DOHH2 (cell line): ENCODE results near the gene BBS9.

Experiments
- EZH2phosphoT487 ChIP-seq: fragments of 200-600 bp; sonication (generic); IDR thresholded peaks from 2 replicates; pipeline ENCODE4 v1.6.1; 2017; ENCODE audit warnings: borderline replicate concordance, mild to moderate bottlenecking, antibody characterized with exemption, low read length, moderate library complexity, mixed read lengths
- TF ChIP-seq, protein P1 (sequence below): fragments of 200-600 bp; sonication (generic); IDR thresholded peaks from one replicate; pipeline ENCODE4 v1.5.1; 2014; ENCODE audit warnings: antibody characterized with exemption, mild to moderate bottlenecking, low read depth, low read length; ENCODE audit not compliant: poor library complexity, severe bottlenecking

DNA sequence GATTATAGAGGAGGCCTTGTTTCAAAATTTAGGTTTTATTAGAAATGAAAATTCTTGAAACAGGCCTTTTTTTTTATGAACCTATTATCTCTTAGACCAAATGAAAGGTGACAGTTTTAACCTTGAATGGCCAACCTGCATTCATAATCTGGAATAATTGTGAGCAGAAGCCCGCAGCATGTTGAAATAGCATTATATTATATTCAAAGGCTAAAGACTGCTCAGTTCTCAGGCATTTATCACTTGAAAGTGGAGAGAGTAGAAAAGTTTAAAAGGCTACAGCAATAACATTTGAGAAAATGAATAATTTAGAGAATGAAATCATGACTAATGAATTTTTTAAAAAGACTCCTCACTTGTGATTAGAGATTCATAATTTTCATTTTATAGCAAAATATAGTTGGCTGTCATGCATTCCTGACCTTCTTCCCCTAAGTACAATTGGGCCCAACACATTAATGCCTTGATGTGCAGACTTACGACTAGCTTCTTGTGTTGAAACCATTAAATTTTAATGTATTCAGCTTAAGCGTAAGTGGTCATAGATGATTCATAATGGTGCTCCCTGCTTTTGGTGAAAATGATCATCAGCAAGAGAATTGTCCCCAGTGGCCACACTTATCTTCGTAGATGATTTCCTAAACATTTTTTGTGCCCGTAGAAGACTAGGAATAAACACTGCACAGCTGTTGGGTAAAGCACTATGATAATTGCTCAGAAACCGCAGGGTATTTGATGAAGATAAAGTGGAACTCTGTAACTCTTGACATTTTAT lies 429.4 kb downstream of the BBS9 start:
- TF ChIP-seq, protein P1, sequence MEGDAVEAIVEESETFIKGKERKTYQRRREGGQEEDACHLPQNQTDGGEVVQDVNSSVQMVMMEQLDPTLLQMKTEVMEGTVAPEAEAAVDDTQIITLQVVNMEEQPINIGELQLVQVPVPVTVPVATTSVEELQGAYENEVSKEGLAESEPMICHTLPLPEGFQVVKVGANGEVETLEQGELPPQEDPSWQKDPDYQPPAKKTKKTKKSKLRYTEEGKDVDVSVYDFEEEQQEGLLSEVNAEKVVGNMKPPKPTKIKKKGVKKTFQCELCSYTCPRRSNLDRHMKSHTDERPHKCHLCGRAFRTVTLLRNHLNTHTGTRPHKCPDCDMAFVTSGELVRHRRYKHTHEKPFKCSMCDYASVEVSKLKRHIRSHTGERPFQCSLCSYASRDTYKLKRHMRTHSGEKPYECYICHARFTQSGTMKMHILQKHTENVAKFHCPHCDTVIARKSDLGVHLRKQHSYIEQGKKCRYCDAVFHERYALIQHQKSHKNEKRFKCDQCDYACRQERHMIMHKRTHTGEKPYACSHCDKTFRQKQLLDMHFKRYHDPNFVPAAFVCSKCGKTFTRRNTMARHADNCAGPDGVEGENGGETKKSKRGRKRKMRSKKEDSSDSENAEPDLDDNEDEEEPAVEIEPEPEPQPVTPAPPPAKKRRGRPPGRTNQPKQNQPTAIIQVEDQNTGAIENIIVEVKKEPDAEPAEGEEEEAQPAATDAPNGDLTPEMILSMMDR, result no peak
- no peak for TF ChIP-seq EZH2phosphoT487
